Calu3 (cell line): ENCODE measurements around the gene REN. TPM values are rescaled to one million over a fixed set of nuclear protein-coding genes. Genes with fewer than 3 reads are reported as not detected.

Experiments
- BruUV-seq: library from RNA; stranded (reverse); fragments of 400-500 nt; replicated peaks from 2 replicates; lab custom pipeline; 2021; lab: Mats Ljungman, UMichigan
- CTCF ChIA-PET: fragments of 300-600 bp; sonication (Branson Sonifier 250); formaldehyde crosslinking; loops from one replicate; lab custom pipeline; 2022; ENCODE audit warnings: antibody characterized with exemption; lab: Charles Lee
- DNase-seq: peaks from one replicate; pipeline ENCODE4 v3.0.0; 2022
- H3K27ac Mint-ChIP-seq: one replicate; pipeline ENCODE4 v1.8.0; 2022; ENCODE audit warnings: mixed read lengths; ENCODE audit not compliant: unreplicated experiment
- H3K27me3 Mint-ChIP-seq: one replicate; pipeline ENCODE4 v1.8.0; 2022; ENCODE audit warnings: mixed read lengths; ENCODE audit not compliant: unreplicated experiment
- H3K36me3 Mint-ChIP-seq: one replicate; pipeline ENCODE4 v1.8.0; 2022; ENCODE audit warnings: mild to moderate bottlenecking, moderate library complexity, mixed read lengths; ENCODE audit not compliant: insufficient read depth, unreplicated experiment
- H3K4me1 Mint-ChIP-seq: one replicate; pipeline ENCODE4 v1.8.0; 2022; ENCODE audit warnings: mild to moderate bottlenecking, low read depth, mixed read lengths; ENCODE audit not compliant: unreplicated experiment
- H3K4me3 Mint-ChIP-seq: one replicate; pipeline ENCODE4 v1.8.0; 2022; ENCODE audit warnings: mild to moderate bottlenecking, low read depth, moderate library complexity, mixed read lengths; ENCODE audit not compliant: unreplicated experiment
- H3K9me3 Mint-ChIP-seq: one replicate; pipeline ENCODE4 v1.8.0; 2022; ENCODE audit warnings: low read depth, mixed read lengths; ENCODE audit not compliant: unreplicated experiment
- CTCF ChIP-seq: fragments of 200-600 bp; IDR thresholded peaks from one replicate; pipeline ENCODE4 v1.8.0; 2022; ENCODE audit warnings: antibody characterized with exemption; ENCODE audit not compliant: unreplicated experiment
- intact Hi-C: fragments of 100-400 bp; cut with micrococcal nuclease; formaldehyde crosslinking; loops from one replicate; pipeline ENCODE4 v1.10.0; 2022; ENCODE audit not compliant: unreplicated experiment
- total RNA-seq: library from RNA; stranded (reverse); gene quantifications from 2 replicates; pipeline ENCODE4 v1.2.3, GENCODE V29; 2022

Gene REN
- total RNA-seq, 1 experiment from 2014 or later: not detected

GRCh38 chr1:204114606-204115005 lies 51.5 kb downstream of the REN start:
- DNase-seq: no peak
- Mint-ChIP-seq H3K36me3 (peaks cover 4% of the 10 kb centered on the region), H3K4me3 (no peak overlapping the region), H3K27me3 (no peaks in the 10 kb centered on the region), H3K27ac (no peak overlapping the region), H3K4me1 (peaks cover 11% of the 10 kb centered on the region), H3K9me3 (no peaks in the 10 kb centered on the region)
- intact Hi-C loops: no loop called here
- TF ChIP-seq CTCF: no peak
- CTCF ChIA-PET: interaction anchor here (0.8 kb wide), 1 partner anchor 53 kb away, joined by 3 read pairs; no protein-coding TSS in a partner anchor
- BruUV-seq: no TSS peak

DNA sequence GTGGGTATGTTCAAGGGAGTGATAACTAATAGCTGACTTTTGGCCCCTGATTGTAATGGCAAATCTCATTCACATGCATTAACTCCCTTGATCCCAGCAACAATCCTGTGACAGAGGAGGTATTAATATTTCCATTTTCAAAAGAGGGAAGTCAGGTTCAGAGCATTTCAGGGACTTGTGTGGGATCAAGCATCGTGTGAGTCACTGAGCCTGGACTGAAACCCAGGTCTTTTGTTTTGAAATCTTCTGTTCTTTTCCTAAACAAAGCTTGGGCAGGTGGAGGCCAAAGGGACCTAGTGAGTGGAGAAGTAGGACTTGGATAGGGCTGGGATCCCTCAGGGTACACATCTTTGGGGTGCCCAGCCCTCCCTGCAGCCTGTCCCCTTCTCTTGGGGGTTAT lies 52.2 kb downstream of the REN start:
- BruUV-seq: no TSS peak
- no peaks in the 10 kb centered on the region for H3K9me3 Mint-ChIP-seq
- no peaks in the 10 kb centered on the region for H3K27me3 Mint-ChIP-seq
- intact Hi-C loops: no loop called here
- H3K4me1 Mint-ChIP-seq: peaks cover 11% of the 10 kb centered on the region
- TF ChIP-seq CTCF: no peak
- no peak overlapping the region for H3K4me3 Mint-ChIP-seq
- no peak for DNase-seq
- H3K36me3 Mint-ChIP-seq: peaks cover 4% of the 10 kb centered on the region
- no peak overlapping the region for H3K27ac Mint-ChIP-seq
- CTCF ChIA-PET: interaction anchor here (0.8 kb wide), 1 partner anchor 52 kb away, joined by 3 read pairs; no protein-coding TSS in a partner anchor

DNA sequence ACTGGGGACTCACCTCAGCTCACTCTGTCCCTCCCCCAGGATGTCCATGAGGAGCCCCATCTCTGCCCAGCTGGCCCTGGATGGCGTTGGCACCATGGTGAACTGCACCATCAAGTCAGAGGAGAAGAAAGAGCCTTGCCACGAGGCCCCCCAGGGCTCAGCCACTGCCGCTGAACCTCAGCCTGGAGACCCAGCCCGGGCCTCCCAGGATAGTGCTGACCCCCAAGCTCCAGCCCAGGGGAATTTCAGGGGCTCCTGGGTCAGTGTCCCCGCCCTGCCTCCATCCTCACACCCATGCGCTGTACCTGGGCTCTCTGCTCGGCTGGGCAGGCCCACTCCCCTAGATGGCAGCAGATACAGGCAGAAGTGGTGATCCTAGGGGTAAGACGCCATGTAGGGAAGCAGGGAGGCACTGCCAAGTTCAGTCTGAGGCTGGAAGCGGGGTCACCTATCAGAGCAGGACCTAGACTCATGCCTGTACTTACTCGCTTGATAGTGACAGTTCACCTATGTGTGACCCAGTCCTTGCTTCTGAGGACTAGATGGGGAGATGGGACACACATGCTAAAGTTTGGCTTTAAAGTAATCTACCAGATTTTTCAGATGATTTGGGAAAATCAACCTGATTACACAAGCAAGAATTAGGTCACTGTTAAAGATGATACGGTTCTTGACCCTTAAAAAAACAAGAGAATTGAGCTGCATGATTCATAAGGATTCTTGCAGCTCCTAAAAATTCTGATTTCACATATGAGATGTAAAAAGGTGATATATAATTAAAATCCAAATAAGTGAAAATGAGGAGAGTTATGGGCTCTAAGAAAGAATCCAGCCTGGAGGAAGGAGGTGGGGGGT lies 53.0 kb downstream of the REN start:
- TF ChIP-seq CTCF: no peak
- Mint-ChIP-seq H3K36me3 (peaks cover 4% of the 10 kb centered on the region), H3K4me3 (no peak overlapping the region), H3K4me1 (peaks cover 11% of the 10 kb centered on the region), H3K9me3 (no peaks in the 10 kb centered on the region), H3K27ac (no peak overlapping the region), H3K27me3 (no peaks in the 10 kb centered on the region)
- intact Hi-C loops: no loop called here
- no peak for DNase-seq
- CTCF ChIA-PET: interaction anchor here (0.6 to 0.7 kb wide), 2 partner anchors 80 to 94 kb away, joined by 4 to 5 read pairs; no protein-coding TSS in a partner anchor
- BruUV-seq: no TSS peak

GRCh38 chr1:204110894-204111633 lies 55.1 kb downstream of the REN start:
- no TSS peak for BruUV-seq
- Mint-ChIP-seq H3K9me3 (no peaks in the 10 kb centered on the region), H3K27me3 (no peaks in the 10 kb centered on the region), H3K4me1 (peaks cover 13% of the 10 kb centered on the region), H3K4me3 (no peak overlapping the region), H3K36me3 (peaks cover 11% of the 10 kb centered on the region), H3K27ac (no peak overlapping the region)
- intact Hi-C loops: no loop called here
- CTCF ChIA-PET: interaction anchor here (0.6 kb wide), 1 partner anchor 37 kb away, joined by 3 read pairs; no protein-coding TSS in a partner anchor
- no peak for TF ChIP-seq CTCF
- no peak for DNase-seq
